ENCODE measurements around the gene RPL4. TPM values are rescaled to one million over a fixed set of nuclear protein-coding genes. Genes with fewer than 3 reads are reported as not detected.
"Not testable (repeated sequence)": the region's sequence is repeated elsewhere in the genome, so short reads cannot be mapped to it uniquely, and the experiment has no call there.

RPL4 gene
- total RNA-seq, 4 donors from 2014 or later: 1,198 to 2,364 (median 2,009) TPM

DNA sequence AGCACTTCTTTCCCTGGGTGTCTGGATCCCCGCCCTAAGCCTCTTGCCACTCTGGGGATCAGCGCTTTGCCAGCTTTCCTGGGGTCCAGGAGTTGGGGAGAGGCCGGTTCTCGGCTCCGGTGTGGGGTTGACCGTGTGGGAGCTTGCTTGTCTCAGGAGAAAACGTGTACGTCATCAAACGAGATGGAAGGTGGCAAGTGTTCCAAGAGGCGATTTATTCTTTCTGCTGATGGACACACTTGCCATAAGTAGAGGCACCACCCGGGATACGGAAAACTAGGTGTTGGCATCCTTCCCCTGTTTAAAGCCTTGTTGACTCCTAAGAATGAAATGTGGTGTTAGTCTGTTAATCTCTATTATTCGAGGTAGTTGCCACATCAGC, 766 bp upstream of the RPL4 start:
- WGBS, 2 donors: 0% methylated on average over 12 to 13 of the region's 13 CpGs
- peak overlapping the region; percentile 82 to 95 (median 92) for H3K27ac ChIP-seq
- H3K36me3 ChIP-seq: peaks cover 3 to 34% (median 12%) of the 10 kb centered on the region in 3 donors
- TF ChIP-seq POLR2A (IDR thresholded peaks at IDR 0.05) (no peak), EP300 (IDR thresholded peaks at IDR 0.05) (no peak)
- TF ChIP-seq, protein P1, sequence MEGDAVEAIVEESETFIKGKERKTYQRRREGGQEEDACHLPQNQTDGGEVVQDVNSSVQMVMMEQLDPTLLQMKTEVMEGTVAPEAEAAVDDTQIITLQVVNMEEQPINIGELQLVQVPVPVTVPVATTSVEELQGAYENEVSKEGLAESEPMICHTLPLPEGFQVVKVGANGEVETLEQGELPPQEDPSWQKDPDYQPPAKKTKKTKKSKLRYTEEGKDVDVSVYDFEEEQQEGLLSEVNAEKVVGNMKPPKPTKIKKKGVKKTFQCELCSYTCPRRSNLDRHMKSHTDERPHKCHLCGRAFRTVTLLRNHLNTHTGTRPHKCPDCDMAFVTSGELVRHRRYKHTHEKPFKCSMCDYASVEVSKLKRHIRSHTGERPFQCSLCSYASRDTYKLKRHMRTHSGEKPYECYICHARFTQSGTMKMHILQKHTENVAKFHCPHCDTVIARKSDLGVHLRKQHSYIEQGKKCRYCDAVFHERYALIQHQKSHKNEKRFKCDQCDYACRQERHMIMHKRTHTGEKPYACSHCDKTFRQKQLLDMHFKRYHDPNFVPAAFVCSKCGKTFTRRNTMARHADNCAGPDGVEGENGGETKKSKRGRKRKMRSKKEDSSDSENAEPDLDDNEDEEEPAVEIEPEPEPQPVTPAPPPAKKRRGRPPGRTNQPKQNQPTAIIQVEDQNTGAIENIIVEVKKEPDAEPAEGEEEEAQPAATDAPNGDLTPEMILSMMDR (IDR thresholded peaks at IDR 0.05): no peak
- H3K4me3 ChIP-seq: peak overlapping the region; percentile 74 to 97 (median 82)
- peaks cover 0 to 37% (median 16%) of the 10 kb centered on the region in 4 donors for H3K4me1 ChIP-seq
- H3K27me3 ChIP-seq: no peaks in the 10 kb centered on the region
- H3K9me3 ChIP-seq: no peaks in the 10 kb centered on the region
- DNase-seq (ENCODE audit: low spot score in 2 of 2): no peak

DNA sequence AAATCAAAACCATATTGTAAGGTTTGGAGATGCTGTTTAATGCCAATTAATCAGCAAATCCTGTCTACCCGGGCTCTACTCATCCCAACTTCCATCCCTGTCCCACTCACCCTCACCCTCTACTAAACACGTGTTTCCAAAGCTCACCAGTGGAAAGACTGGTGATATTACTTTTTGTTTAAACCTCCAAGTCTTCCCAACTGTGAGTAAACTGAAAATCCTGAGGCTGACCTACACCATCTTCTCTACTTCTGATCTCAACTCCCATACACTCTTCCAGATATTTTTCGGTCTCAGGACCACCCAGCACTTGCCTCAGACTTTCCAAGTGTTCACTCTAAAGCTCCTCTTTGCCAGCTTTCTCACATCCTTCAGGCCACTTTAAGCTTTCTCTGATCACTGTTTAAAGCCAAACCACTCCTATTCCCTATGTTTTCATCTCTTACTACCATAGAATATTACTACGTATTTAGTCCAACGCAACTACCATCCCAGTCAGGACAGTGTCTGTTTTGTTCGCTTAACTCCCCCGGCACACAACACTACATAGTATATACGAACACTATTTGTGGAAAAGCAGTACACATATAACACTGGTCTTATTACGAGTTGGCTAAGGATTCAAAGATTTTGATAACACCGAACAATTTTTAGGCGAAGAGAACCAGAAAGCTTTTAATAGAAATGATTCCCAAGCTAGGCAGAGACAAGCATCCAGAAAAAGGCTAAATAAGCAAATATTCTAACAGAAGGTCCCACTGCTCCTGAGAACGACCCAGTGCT, 684 bp downstream of the RPL4 start:
- no peaks in the 10 kb centered on the region for H3K9me3 ChIP-seq
- no peaks in the 10 kb centered on the region for H3K27me3 ChIP-seq
- WGBS, 2 donors: 1% methylated on average over 12 of the region's 12 CpGs
- no peak for TF ChIP-seq POLR2A (IDR thresholded peaks at IDR 0.05)
- TF ChIP-seq, protein P1 (IDR thresholded peaks at IDR 0.05): no peak
- TF ChIP-seq EP300 (IDR thresholded peaks at IDR 0.05): no peak
- peak overlapping the region; percentile 82 to 95 (median 92) for H3K27ac ChIP-seq
- H3K36me3 ChIP-seq: peaks cover 3 to 45% (median 27%) of the 10 kb centered on the region in 3 donors
- H3K4me1 ChIP-seq: peaks cover 0 to 37% (median 16%) of the 10 kb centered on the region in 4 donors
- no peak for DNase-seq (ENCODE audit: low spot score in 2 of 2)
- peak overlapping the region; percentile 74 to 97 (median 82) for H3K4me3 ChIP-seq

DNA sequence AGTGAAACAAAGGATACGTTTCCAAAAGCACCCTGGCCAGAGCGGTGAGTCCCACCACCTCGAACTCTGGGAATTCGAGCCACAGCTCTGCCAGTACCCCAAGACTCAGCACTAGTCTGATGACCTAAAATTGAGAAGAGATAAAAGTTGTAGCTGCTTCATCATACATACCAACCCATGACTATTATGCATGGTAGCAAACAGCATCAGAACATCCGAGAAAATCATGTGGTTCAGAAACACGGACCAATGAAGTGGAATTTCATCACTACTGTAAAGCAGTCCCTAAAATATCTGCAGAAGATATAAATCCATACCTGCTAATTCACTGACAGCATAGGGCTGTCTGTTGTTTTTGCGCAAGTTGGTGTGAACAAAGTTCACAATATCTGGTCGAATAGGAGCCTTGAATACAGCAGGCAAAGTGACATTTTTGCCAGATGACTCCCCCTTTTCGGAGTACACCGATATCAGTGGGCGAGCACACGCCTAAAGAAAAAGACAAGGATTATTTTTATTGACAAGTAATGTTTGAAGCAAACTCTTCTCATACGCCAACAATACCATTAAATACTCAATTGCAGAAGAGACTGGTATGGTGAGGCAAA, 1.5 kb downstream of the RPL4 start:
- Histone ChIP-seq H3K27ac (peak overlapping the region in 2 of 4 donors; percentile 95), H3K4me3 (peak overlapping the region in 3 of 4 donors; percentile 74 to 97 (median 78)), H3K36me3 (peaks cover 3 to 52% (median 32%) of the 10 kb centered on the region in 3 donors), H3K4me1 (peaks cover 0 to 44% (median 16%) of the 10 kb centered on the region in 4 donors)
- not testable (repeated sequence) for H3K9me3 ChIP-seq; H3K27me3 ChIP-seq; DNase-seq (ENCODE audit: low spot score in 2 of 2)
- 56 to 59% methylated on average over 13 of the region's 13 CpGs for WGBS, 2 donors

DNA sequence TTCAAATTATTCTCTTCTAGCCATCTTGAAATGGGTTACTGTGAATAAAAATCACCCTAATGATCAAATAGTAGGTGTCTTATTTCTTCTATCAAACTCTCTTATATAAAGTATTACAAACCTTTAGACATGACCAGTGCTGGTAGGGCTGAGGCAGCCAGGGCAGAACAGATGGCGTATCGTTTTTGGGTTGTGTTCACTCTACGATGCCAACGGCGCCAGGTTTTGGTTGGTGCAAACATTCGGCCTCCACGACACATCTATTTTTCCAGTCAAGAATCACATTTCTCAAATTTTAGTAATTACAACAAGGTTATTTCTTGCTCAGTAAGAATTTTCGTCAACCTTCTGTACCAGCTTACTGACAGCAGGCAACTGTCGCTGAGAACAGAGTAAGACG, 2.2 kb downstream of the RPL4 start:
- H3K4me3 ChIP-seq: no peak overlapping the region
- no peak for DNase-seq (ENCODE audit: low spot score in 2 of 2)
- peaks cover 0 to 48% (median 18%) of the 10 kb centered on the region in 4 donors for H3K4me1 ChIP-seq
- H3K27ac ChIP-seq: no peak overlapping the region
- H3K36me3 ChIP-seq: peaks cover 3 to 52% (median 32%) of the 10 kb centered on the region in 3 donors
- 75 to 81% methylated on average over 10 of the region's 10 CpGs for WGBS, 2 donors
- H3K9me3 ChIP-seq: no peaks in the 10 kb centered on the region
- no peaks in the 10 kb centered on the region for H3K27me3 ChIP-seq
- TF ChIP-seq EP300 (IDR thresholded peaks at IDR 0.05): no peak
- TF ChIP-seq POLR2A (IDR thresholded peaks at IDR 0.05): no peak
- TF ChIP-seq, protein P1 (IDR thresholded peaks at IDR 0.05): no peak

DNA sequence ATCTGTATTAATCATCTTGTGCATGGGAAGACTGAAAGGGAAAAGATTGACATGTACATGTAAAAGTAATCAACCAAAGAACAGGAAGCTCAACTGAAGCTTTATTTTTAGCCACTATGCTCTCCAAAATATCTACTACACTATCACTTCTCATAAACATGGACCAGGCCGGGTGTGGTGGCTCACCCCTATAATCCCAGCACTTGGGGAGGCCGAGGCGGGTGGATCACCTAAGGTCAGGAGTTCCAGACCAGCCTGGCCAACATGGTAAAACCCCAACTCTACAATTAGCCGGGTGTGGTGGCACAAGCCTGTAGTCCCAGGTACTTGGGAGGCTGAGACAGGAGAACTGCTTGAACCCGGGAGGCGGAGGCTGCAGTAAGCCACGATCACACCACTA, 4.3 kb downstream of the RPL4 start:
- H3K9me3 ChIP-seq; DNase-seq (ENCODE audit: low spot score in 2 of 2); H3K27ac ChIP-seq; H3K4me3 ChIP-seq; H3K27me3 ChIP-seq: not testable (repeated sequence)
- WGBS, 2 donors: 83 to 88% methylated on average over 7 of the region's 7 CpGs
- Histone ChIP-seq H3K4me1 (peaks cover 0 to 55% (median 29%) of the 10 kb centered on the region in 4 donors), H3K36me3 (peaks cover 3 to 58% (median 32%) of the 10 kb centered on the region in 3 donors)
